GM21737 (cell line): Measurements from ENCODE around the gene ANKRD65.
"Not testable (repeated sequence)": the region's sequence is repeated elsewhere in the genome, so short reads cannot be mapped to it uniquely, and the experiment has no call there.

Source experiments
- ATAC-seq: cut with Tn5 transposase; IDR thresholded peaks from one replicate; pipeline ENCODE4 v1.9.1; 2021; ENCODE audit warnings: mild to moderate bottlenecking, moderate library complexity; ENCODE audit not compliant: unreplicated experiment

The ANKRD65 gene

DNA sequence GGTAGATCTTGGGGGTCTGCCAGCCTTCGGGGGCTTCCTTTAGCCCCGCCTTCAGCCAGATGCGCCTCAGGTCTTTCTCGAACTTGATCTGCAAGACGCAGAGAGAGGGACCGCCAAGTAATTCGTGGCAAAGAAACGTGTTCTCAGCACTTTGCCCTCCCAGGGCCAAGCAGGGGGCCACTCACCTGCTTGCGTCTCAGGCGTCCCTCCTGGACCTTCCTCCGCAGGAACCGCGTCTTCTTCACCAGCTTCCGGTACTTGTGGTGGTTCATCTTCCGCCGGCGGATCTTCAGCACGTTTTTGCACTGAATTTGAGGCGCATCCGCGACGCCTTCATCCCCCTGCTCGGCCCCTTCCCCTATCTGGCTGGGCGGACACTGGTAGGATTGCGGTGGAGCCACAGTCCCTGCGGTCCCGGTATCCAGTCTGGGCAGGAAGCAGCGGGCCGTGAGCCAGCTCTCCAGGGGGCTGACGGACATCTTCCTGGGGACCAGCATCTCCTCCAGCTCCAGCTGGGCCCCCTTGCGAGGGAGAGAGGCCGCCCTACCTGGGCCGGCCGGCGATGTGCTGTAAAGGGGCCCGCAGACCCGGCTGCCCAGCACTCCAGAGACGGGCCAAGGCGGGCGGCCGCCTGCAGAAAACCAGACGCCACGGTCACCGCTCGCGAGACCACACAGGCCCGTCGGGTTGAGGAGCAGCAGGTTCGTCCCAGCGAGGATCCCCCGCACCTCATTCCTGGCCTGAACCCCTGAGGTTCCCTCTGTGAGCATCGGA is 47.1 kb downstream of the ANKRD65 start:
- ATAC-seq: no peak

DNA sequence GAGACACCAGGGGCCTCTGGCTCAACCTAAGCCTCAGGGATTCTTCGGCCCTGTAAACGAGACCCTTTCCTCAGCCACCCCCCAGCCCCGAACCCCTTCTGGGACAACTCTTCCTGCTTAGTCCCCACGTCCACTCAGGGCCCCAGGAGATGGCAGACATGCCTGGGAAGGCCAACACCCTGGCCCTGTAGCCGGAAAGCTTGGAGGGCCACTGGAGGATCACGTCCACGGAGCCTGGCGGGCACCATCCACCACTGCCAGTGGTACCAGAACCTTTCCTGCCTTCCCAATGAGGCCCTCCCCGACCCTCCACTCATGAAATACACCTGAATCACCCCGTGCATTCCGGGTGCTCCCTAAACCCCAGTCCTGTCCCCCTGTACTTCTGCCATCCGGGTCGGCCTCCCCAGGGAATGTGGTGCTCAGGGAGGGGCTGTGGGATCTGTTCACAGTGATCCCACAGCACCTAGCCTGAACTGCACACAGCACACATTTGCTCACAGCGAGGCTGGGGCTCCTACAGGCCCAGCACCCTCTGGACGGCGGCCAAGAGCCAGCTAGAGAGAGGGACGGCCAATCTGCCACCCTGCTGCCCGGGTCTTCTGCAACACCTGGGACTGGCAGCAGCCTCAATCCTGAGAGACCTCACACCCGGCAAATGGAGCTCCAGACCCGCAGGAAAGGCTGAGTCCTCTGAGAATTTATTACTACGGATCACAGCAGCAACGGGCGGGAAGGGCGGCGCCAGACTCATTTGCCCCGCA is 47.8 kb downstream of the ANKRD65 start:
- no peak for ATAC-seq

DNA sequence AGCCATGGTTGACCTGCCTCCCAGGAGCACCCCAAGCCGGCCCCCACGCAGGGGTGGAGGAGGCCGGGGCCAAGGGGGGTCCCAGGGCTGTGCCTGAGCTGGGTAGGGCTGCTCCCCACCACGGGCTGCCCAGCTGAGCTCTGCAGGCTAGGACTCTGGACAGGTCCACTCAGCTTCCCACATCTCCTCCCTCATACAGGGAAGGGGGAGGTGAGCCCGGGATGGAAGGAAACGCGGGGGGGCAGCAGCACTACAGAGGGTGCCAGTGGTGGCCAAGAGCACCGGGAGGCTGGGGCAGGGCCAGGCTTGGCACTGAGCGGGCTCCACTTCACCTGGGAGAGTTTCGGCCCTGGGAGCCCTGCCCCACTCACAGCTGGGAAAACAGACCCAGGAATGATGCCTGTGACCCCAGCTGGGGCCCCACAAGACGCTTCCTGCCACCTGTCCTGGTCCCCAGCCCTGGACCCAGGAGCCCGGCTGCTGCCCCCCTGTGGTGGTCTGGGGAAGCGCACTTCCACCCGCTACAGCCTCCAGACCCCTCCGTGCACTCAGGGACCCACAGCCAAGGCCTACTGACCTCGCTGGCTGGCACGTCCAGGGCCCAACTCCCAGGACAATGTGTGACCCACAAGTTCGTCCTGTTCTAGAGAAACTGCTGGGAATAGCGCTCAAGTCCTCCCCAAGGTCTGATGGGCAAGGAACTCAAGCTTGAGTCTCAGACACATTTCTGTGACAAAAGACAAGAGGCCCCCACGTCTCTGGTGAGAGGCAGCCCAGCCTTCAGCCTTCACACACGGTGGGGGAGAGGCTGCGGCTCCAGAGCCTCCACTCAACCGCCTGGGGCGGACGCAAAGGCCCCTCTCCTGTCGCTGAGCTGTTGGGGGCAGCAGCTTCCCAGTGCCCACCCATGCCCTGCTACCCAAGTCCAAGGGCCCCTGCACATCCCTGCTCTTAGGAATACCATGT is 49.0 kb downstream of the ANKRD65 start:
- peak; percentile 31 for ATAC-seq

DNA sequence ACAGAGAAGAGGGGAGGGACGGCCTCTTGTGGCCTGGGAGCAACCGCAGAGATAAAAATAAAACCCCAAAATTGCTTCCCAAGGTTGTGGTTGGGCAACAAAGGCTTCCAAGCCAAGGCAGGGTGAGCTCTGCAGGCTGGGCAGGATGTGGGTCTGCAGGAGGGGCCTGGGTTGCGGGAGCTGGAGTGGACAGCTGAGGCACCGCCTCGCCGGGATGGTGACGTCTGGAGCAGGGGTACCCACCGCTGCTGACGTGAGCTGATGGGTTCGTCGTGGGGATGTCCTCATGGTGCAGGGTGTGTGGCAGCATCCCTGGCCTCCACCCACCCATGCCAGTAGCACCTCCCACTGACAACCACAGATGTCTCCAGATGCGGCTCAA is 49.7 kb downstream of the ANKRD65 start:
- ATAC-seq: no peak

DNA sequence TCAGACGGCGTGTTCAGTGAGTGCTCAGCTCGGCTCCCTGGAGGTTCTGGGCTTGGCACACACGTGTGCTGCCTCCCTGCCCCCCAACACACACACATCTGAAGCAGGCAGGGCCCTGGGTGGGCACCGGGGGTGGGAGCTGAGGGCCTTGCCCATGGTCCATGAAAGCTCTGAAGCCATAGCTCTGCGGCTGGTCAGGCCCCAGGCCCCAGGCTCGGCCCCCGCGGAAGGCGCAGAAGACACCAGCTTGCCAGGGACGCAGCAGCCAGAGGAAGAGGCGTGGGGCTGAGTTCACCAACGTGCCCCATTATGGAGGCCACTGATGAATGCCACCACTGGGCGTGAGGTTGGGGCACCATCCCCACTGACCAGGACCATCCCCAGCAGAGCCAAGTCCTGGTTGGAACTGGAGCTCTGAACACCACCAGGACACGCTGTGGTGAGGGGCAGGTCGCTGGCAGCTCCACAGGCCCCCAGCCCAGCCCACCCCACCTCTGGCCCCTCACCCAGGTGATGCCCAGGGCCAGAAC is 50.2 kb downstream of the ANKRD65 start:
- ATAC-seq: no peak

DNA sequence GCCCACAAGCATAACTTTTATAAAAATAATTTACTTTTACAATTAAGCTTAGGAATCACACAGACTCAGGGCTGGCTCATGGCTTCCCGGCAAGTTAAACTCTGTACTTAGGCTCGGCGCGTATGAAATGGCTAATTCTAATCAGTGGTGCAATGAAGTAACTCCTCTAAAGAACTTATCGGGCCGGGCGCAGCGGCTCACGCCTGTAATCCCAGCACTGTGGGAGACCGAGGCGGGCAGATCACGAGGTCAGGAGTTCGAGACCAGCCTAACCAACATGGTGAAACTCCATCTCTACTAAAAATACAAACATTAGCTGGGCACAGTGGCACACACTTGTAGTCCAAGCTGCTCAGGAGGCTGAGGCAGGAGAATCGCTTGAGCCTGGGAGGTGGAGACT is 51.0 kb downstream of the ANKRD65 start:
- ATAC-seq: not testable (repeated sequence)
